PC-9 (cell line): ENCODE measurements around the gene DNAI1.

Experiments used
- EZH2 ChIP-seq: fragments of 200-600 bp; sonication (generic); IDR thresholded peaks from 2 replicates; pipeline ENCODE4 v1.8.0; 2017; ENCODE audit warnings: antibody characterized with exemption, low read depth
- TF ChIP-seq, protein P1 (sequence below): fragments of 200-600 bp; sonication (generic); conservative IDR thresholded peaks from 2 replicates; pipeline ENCODE4 v1.6.1; 2017; ENCODE audit warnings: mixed run types, antibody characterized with exemption, mild to moderate bottlenecking, moderate library complexity

DNA sequence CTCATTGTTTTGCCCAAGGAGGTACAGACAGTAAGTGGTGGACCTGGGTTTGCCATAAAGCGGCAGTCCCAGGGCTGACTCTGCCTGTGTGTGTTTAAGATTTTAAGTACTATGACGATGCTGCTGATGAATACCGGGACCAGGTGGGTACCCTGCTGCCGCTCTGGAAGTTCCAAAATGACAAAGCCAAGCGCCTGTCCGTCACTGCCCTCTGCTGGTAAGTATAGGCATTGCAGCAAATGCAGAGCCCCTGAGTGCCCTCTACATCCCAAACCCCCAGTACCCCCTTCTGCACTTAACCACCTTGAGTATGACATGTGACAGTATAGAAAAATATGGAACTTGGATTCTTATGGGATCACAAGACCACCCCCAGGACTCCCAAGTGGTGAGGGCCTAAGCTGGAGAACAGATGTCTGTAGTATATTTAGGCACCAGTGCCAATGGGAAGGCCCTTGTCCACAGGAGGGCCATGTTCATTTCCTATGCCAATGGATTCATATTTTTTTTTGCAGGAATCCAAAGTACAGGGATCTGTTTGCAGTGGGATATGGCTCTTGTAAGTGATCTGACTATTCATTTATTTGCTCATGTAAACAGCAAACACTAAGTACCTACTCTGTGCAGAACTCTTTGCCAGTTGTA is 42.1 kb downstream of the DNAI1 start:
- TF ChIP-seq, protein P1, sequence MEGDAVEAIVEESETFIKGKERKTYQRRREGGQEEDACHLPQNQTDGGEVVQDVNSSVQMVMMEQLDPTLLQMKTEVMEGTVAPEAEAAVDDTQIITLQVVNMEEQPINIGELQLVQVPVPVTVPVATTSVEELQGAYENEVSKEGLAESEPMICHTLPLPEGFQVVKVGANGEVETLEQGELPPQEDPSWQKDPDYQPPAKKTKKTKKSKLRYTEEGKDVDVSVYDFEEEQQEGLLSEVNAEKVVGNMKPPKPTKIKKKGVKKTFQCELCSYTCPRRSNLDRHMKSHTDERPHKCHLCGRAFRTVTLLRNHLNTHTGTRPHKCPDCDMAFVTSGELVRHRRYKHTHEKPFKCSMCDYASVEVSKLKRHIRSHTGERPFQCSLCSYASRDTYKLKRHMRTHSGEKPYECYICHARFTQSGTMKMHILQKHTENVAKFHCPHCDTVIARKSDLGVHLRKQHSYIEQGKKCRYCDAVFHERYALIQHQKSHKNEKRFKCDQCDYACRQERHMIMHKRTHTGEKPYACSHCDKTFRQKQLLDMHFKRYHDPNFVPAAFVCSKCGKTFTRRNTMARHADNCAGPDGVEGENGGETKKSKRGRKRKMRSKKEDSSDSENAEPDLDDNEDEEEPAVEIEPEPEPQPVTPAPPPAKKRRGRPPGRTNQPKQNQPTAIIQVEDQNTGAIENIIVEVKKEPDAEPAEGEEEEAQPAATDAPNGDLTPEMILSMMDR = peak; percentile 91
- TF ChIP-seq EZH2 = no peak
